H1 (cell line): Measurements from ENCODE around the gene FDPS.

Source experiments
- ATF3 ChIP-seq: IDR thresholded peaks from 2 replicates; pipeline ENCODE4 v1.6.1; 2011; ENCODE audit warnings: low read depth, mild to moderate bottlenecking, low read length; ENCODE audit not compliant: insufficient read depth
- CEBPB ChIP-seq: IDR thresholded peaks from 2 replicates; pipeline ENCODE4 v1.6.1; 2012; ENCODE audit warnings: low read depth, low read length
- CHD1 ChIP-seq: IDR thresholded peaks from 2 replicates; pipeline ENCODE4 v1.6.1; 2012; ENCODE audit warnings: low read depth, low read length, improper control_type of control experiment
- CHD2 ChIP-seq: IDR thresholded peaks from 2 replicates; pipeline ENCODE4 v1.6.1; 2012; ENCODE audit warnings: low read length, improper control_type of control experiment
- CTCF ChIP-seq, 3 experiments: IDR thresholded peaks; 1 replicate in 2 of 3; 2 replicates in 1 of 3; pipeline versions ENCODE4 v1.5.1 to v1.6.1; 2011; ENCODE audit warnings: low read length in 3 of 3, mild to moderate bottlenecking in 3 of 3, inconsistent platforms in 2 of 3, low read depth in 1 of 3, moderate library complexity in 1 of 3; ENCODE audit not compliant: insufficient read depth in 1 of 3; ENCODE audit errors: control extremely low read depth in 1 of 3
- FOSL1 ChIP-seq: IDR thresholded peaks from 2 replicates; pipeline ENCODE4 v1.6.1; 2011; ENCODE audit warnings: mild to moderate bottlenecking, low read depth, low read length, moderate library complexity; ENCODE audit not compliant: insufficient read depth
- HDAC6 ChIP-seq: IDR thresholded peaks from one replicate; pipeline ENCODE4 v1.7.1; 2012; ENCODE audit warnings: low read depth, mild to moderate bottlenecking, inconsistent platforms, low read length, moderate library complexity
- KDM1A ChIP-seq: fragments of 200-600, 300-600 bp; sonication (generic); IDR thresholded peaks from 2 replicates; pipeline ENCODE4 v1.7.1; 2016; ENCODE audit warnings: mild to moderate bottlenecking, low read length, borderline replicate concordance
- MAFK ChIP-seq: IDR thresholded peaks from 2 replicates; pipeline ENCODE4 v1.6.1; 2012; ENCODE audit warnings: low read depth, mild to moderate bottlenecking, improper control_type of control experiment, low read length
- POLR2A ChIP-seq, 2 experiments: IDR thresholded peaks; 1 replicate in 1 of 2; 2 replicates in 1 of 2; pipeline ENCODE4 v1.6.1; 2011; ENCODE audit warnings: low read depth in 2 of 2, low read length in 2 of 2, mild to moderate bottlenecking in 2 of 2; ENCODE audit errors: control extremely low read depth in 1 of 2
- RAD21 ChIP-seq, 2 experiments: IDR thresholded peaks in 1 of 2; conservative IDR thresholded peaks in 1 of 2; 2 replicates each; pipeline ENCODE4 v1.6.1; 2011; ENCODE audit warnings: low read depth in 2 of 2, low read length in 2 of 2, improper control_type of control experiment in 1 of 2, inconsistent platforms in 1 of 2, mild to moderate bottlenecking in 1 of 2, moderate library complexity in 1 of 2

GRCh38 chr1:155360051-155360450 lies 51.4 kb downstream of the FDPS start:
- TF ChIP-seq POLR2A (IDR thresholded peaks at IDR 0.05; ENCODE audit: control extremely low read depth in 1 of 2, low read depth in 2 of 2, low read length in 2 of 2) (no peak), FOSL1 (no peak), MAFK (no peak), CHD2 (no peak), CTCF (IDR thresholded peaks at IDR 0.05; ENCODE audit: control extremely low read depth in 1 of 3, insufficient read depth in 1 of 3, low read depth in 1 of 3, low read length in 3 of 3) (no peak), KDM1A (no peak), CHD1 (no peak), HDAC6 (no peak), ATF3 (no peak), RAD21 (IDR thresholded peaks at IDR 0.05 in 1 of 2, conservative IDR thresholded peaks at IDR 0.05 in 1 of 2; ENCODE audit: low read depth in 2 of 2, low read length in 2 of 2) (no peak), CEBPB (no peak)
